MM.1S (cell line): Measurements from ENCODE around the gene R3HDM4.

Experiments used
- EZH2 ChIP-seq: fragments of 300-600 bp; sonication (generic); optimal IDR thresholded peaks from 2 replicates; pipeline ENCODE3; 2017; ENCODE audit warnings: low read depth, mild to moderate bottlenecking, antibody characterized with exemption, low read length, mixed read lengths
- TF ChIP-seq, protein P1 (sequence below): fragments of 300-600 bp; sonication (generic); IDR thresholded peaks from 2 replicates; pipeline ENCODE4 v1.5.1; 2016; ENCODE audit warnings: antibody characterized with exemption, low read length, mixed read lengths

GRCh38 chr19:871446-872265, 41.4 kb downstream of the R3HDM4 start:
- TF ChIP-seq, protein P1, sequence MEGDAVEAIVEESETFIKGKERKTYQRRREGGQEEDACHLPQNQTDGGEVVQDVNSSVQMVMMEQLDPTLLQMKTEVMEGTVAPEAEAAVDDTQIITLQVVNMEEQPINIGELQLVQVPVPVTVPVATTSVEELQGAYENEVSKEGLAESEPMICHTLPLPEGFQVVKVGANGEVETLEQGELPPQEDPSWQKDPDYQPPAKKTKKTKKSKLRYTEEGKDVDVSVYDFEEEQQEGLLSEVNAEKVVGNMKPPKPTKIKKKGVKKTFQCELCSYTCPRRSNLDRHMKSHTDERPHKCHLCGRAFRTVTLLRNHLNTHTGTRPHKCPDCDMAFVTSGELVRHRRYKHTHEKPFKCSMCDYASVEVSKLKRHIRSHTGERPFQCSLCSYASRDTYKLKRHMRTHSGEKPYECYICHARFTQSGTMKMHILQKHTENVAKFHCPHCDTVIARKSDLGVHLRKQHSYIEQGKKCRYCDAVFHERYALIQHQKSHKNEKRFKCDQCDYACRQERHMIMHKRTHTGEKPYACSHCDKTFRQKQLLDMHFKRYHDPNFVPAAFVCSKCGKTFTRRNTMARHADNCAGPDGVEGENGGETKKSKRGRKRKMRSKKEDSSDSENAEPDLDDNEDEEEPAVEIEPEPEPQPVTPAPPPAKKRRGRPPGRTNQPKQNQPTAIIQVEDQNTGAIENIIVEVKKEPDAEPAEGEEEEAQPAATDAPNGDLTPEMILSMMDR, result no peak
- no peak for TF ChIP-seq EZH2
